MM.1S (cell line): Measurements from ENCODE around the gene DCDC1.

Experiments
- EZH2 ChIP-seq: fragments of 300-600 bp; sonication (generic); optimal IDR thresholded peaks from 2 replicates; pipeline ENCODE3; 2017; ENCODE audit warnings: low read depth, mild to moderate bottlenecking, antibody characterized with exemption, low read length, mixed read lengths
- TF ChIP-seq, protein P1 (sequence below): fragments of 300-600 bp; sonication (generic); IDR thresholded peaks from 2 replicates; pipeline ENCODE4 v1.5.1; 2016; ENCODE audit warnings: antibody characterized with exemption, low read length, mixed read lengths

DNA sequence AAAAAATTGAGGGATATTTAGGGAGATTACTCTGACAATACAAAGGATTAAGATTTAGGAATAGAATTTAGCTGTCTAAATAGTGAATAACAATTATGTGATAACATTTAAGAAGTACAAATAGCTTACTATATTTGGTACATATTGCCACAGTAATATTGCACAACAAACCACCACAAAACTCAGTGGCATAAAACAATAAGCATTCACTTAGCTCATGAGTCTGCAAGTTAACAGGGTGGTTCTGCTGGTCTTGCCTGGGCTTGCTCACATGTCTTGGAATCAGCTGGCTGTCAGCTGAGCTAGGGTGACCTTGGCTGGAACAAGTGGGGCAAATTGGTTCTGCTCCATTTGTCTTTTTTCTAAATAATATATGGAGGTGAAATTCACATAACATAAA is 115.1 kb downstream of the DCDC1 start:
- no peak for TF ChIP-seq EZH2
- TF ChIP-seq, protein P1, sequence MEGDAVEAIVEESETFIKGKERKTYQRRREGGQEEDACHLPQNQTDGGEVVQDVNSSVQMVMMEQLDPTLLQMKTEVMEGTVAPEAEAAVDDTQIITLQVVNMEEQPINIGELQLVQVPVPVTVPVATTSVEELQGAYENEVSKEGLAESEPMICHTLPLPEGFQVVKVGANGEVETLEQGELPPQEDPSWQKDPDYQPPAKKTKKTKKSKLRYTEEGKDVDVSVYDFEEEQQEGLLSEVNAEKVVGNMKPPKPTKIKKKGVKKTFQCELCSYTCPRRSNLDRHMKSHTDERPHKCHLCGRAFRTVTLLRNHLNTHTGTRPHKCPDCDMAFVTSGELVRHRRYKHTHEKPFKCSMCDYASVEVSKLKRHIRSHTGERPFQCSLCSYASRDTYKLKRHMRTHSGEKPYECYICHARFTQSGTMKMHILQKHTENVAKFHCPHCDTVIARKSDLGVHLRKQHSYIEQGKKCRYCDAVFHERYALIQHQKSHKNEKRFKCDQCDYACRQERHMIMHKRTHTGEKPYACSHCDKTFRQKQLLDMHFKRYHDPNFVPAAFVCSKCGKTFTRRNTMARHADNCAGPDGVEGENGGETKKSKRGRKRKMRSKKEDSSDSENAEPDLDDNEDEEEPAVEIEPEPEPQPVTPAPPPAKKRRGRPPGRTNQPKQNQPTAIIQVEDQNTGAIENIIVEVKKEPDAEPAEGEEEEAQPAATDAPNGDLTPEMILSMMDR = no peak
